DND-41 (cell line): ENCODE measurements around the gene DDX39B.
"Not testable (repeated sequence)": the region's sequence is repeated elsewhere in the genome, so short reads cannot be mapped to it uniquely, and the experiment has no call there.

ENCODE experiments used
- ATAC-seq: fragments of 200-7000 bp; cut with Tn5 transposase; 3 replicates; pipeline ENCODE4 v1.9.1; 2021; ENCODE audit warnings: low read depth; ENCODE audit not compliant: insufficient read depth
- DNase-seq: peaks from one replicate; pipeline ENCODE4 v3.0.0-alpha.2; 2020
- H2AFZ ChIP-seq: 2 replicates; pipeline ENCODE4 v1.6.0; 2012; ENCODE audit warnings: low read depth, low read length
- H3K27ac ChIP-seq: 2 replicates; pipeline ENCODE4 v1.5.1; 2012; ENCODE audit warnings: low read length, inconsistent platforms
- H3K27me3 ChIP-seq: fragments of 200-600 bp; sonication (generic); 2 replicates; pipeline ENCODE4 v1.6.0; 2012; ENCODE audit warnings: low read length, mild to moderate bottlenecking, inconsistent platforms; ENCODE audit not compliant: insufficient read depth, poor library complexity
- H3K36me3 ChIP-seq: 2 replicates; pipeline ENCODE4 v1.5.1; 2012; ENCODE audit warnings: low read length, inconsistent platforms; ENCODE audit not compliant: insufficient read depth
- H3K4me1 ChIP-seq: 2 replicates; pipeline ENCODE4 v1.5.1; 2012; ENCODE audit warnings: mild to moderate bottlenecking, low read length; ENCODE audit not compliant: insufficient read depth
- H3K4me2 ChIP-seq: 2 replicates; pipeline ENCODE4 v1.6.0; 2012; ENCODE audit warnings: mild to moderate bottlenecking, moderate library complexity, low read length, inconsistent platforms; ENCODE audit not compliant: insufficient read depth
- H3K4me3 ChIP-seq, 2 experiments: fragments of 200-600 bp in 1 of 2; shearing (Covaris generic) in 1 of 2; 2 replicates each; pipeline ENCODE4 v1.5.1; 2012 to 2016; ENCODE audit warnings: inconsistent platforms in 2 of 2, low read length in 2 of 2, mild to moderate bottlenecking in 2 of 2, low read depth in 1 of 2, moderate library complexity in 1 of 2
- H3K79me2 ChIP-seq: 2 replicates; pipeline ENCODE4 v1.6.0; 2012; ENCODE audit warnings: low read length, inconsistent platforms; ENCODE audit not compliant: insufficient read depth
- H3K9ac ChIP-seq: 2 replicates; pipeline ENCODE4 v1.6.0; 2012; ENCODE audit warnings: low read depth, mild to moderate bottlenecking, inconsistent platforms, low read length, moderate library complexity
- H3K9me3 ChIP-seq: 2 replicates; pipeline ENCODE4 v1.5.1; 2012; ENCODE audit warnings: low read length, moderate library complexity, mild to moderate bottlenecking, inconsistent platforms; ENCODE audit not compliant: insufficient read depth, severe bottlenecking
- H4K20me1 ChIP-seq: 2 replicates; pipeline ENCODE4 v1.6.0; 2012; ENCODE audit warnings: low read length; ENCODE audit not compliant: insufficient read depth
- EZH2 ChIP-seq: IDR thresholded peaks from 3 replicates; pipeline ENCODE4 v1.6.1; 2012; ENCODE audit warnings: borderline replicate concordance, low read depth, mild to moderate bottlenecking, moderate library complexity, low read length, inconsistent platforms; ENCODE audit not compliant: severe bottlenecking
- TF ChIP-seq, protein P1 (sequence below): IDR thresholded peaks from 2 replicates; pipeline ENCODE4 v1.5.1; 2012; ENCODE audit warnings: borderline replicate concordance, low read length, moderate library complexity, mild to moderate bottlenecking; ENCODE audit not compliant: poor library complexity, severe bottlenecking; ENCODE audit errors: extremely low read depth

Gene DDX39B

DNA sequence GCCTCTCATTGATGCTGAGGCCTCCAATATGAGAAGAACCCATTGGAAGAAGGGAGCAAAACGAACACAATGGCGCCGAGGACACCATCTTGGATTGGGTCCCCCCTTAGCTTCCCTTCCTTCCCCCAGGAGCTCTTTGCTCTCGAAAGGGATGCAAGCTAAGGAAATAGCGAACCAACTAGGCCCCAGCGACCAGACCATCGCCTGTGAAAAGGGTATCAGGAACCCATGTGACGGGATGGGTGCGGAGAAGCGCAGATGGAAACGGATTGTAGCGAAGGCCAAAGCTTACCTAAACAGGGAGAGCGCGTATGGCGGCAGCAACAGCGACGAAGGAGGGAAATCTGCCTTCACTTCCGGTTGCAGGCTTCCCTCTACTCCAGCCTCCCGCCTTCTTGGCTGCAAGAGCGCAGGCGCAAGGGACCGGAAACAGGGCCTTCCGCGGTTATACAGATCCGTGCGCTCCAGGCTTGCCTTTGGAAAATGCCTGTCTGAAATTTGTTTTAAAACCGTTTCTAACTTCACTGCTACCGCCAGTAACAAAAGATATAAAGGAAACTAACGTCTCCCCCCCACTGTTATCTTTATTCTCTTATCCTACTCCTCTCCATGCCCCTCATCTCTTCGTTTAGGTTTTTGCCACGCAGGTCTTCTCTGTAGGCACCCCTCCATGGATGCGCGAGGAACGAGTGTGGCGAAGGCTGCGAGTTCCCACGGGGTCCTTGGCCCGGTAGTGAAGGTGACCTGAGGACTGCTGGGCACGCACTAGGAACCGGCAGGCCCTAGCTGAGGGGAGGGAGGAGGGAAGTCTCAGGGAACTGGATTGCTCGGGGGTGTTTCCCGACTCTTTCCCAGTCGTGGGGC is at the start of gene DDX39B:
Gene DDX39B, minus strand, starts transcription at position 346 of the 864 bp plus-strand sequence. CDS start 1,471 bp downstream, outside the sequence.
- Histone ChIP-seq H3K4me1 (peaks cover 61% of the 10 kb centered on the region), H3K27me3 (no peaks in the 10 kb centered on the region), H2AFZ (peak within 1 kb of the TSS; percentile 86), H3K27ac (peak within 1 kb of the TSS; percentile 98), H3K9ac (peak within 1 kb of the TSS; percentile 87), H3K4me2 (peak within 1 kb of the TSS; percentile 91), H3K79me2 (peaks cover 73% of the 10 kb centered on the region), H3K9me3 (no peaks in the 10 kb centered on the region), H3K4me3 (peak within 1 kb of the TSS; percentile 72 to 80), H3K36me3 (peaks cover 46% of the 10 kb centered on the region), H4K20me1 (peaks cover 39% of the 10 kb centered on the region)
- ATAC-seq (peak; percentile 80), DNase-seq (peak; percentile 97)
- TF ChIP-seq, protein P1, sequence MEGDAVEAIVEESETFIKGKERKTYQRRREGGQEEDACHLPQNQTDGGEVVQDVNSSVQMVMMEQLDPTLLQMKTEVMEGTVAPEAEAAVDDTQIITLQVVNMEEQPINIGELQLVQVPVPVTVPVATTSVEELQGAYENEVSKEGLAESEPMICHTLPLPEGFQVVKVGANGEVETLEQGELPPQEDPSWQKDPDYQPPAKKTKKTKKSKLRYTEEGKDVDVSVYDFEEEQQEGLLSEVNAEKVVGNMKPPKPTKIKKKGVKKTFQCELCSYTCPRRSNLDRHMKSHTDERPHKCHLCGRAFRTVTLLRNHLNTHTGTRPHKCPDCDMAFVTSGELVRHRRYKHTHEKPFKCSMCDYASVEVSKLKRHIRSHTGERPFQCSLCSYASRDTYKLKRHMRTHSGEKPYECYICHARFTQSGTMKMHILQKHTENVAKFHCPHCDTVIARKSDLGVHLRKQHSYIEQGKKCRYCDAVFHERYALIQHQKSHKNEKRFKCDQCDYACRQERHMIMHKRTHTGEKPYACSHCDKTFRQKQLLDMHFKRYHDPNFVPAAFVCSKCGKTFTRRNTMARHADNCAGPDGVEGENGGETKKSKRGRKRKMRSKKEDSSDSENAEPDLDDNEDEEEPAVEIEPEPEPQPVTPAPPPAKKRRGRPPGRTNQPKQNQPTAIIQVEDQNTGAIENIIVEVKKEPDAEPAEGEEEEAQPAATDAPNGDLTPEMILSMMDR = no peak
- no peak for TF ChIP-seq EZH2

DNA sequence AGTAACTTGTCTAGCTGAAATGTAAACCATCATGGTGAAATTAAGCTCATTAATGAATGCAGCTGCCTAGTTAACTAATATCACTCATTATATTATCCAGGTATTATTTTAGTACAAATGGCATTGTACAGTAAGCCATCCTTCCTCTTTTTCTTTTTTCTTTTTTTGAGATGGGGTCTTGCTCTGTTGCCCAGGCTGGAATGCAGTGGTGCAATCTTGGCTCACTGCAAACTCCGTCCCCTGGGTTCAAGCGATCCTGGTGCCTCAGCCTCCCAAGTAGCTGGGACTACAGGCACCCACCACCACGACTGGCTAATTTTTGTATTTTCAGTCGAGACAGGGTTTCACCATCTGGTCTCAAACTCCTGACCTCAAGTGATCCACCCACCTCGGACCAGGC is 48.9 kb upstream of the DDX39B start:
- H3K9ac ChIP-seq, H3K27ac ChIP-seq, H4K20me1 ChIP-seq, H3K4me3 ChIP-seq, H3K27me3 ChIP-seq, H3K36me3 ChIP-seq, DNase-seq, ATAC-seq, H3K9me3 ChIP-seq, H2AFZ ChIP-seq, H3K79me2 ChIP-seq, H3K4me2 ChIP-seq: not testable (repeated sequence)
- peaks cover 24% of the 10 kb centered on the region for H3K4me1 ChIP-seq

DNA sequence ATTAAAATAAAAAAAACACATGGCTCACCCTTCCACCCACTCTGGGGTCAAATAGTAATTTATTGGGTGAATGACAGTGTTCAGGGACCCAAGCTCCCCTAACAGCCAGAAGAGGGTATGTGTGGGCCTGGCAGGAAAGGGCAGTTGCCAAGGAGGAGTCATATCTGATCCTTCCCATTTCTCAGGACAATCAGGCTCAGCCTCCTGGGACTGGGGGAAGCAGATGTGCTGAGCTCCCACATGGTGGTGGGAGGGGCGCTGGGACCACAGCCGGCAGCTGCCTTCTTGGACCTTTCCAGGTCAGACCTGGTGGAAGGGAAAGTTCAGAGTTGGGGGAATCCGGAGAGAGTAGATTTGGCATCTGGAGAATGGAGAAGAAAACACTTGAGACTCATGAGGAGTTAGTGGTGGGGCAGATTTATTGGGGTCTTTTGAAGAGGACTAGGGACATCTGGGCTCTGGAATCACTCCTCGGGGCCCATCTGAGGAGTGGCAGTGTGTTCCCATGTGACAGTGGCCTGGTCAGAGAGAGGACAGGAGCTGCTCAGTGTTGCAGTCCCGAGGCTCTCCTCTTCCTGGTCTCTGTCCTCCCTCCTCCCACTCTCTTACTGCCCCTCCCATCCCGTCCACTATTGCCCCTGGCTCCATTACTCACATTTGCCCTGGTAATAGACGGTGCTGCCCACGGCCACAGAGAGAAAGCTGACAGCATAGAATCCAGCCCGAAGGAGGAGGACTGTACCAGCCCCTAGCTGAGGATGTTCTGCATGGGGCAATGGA is 47.3 kb upstream of the DDX39B start:
- no peak overlapping the region for H2AFZ ChIP-seq
- H3K9me3 ChIP-seq = no peaks in the 10 kb centered on the region
- H3K79me2 ChIP-seq = no peaks in the 10 kb centered on the region
- no peak overlapping the region for H3K4me2 ChIP-seq
- H3K4me1 ChIP-seq = peaks cover 29% of the 10 kb centered on the region
- H4K20me1 ChIP-seq = no peaks in the 10 kb centered on the region
- H3K27me3 ChIP-seq = no peaks in the 10 kb centered on the region
- TF ChIP-seq, protein P1 = no peak
- no peak for TF ChIP-seq EZH2
- H3K4me3 ChIP-seq = no peak overlapping the region
- no peak overlapping the region for H3K9ac ChIP-seq
- DNase-seq = no peak
- no peak overlapping the region for H3K27ac ChIP-seq
- no peak for ATAC-seq
- H3K36me3 ChIP-seq = no peaks in the 10 kb centered on the region
